ENCODE results near the gene ORM2. TPM values are rescaled to one million over a fixed set of nuclear protein-coding genes. Genes with fewer than 3 reads are reported as not detected.

ORM2 gene
- total RNA-seq, 1 donor from 2014 or later = not detected

DNA sequence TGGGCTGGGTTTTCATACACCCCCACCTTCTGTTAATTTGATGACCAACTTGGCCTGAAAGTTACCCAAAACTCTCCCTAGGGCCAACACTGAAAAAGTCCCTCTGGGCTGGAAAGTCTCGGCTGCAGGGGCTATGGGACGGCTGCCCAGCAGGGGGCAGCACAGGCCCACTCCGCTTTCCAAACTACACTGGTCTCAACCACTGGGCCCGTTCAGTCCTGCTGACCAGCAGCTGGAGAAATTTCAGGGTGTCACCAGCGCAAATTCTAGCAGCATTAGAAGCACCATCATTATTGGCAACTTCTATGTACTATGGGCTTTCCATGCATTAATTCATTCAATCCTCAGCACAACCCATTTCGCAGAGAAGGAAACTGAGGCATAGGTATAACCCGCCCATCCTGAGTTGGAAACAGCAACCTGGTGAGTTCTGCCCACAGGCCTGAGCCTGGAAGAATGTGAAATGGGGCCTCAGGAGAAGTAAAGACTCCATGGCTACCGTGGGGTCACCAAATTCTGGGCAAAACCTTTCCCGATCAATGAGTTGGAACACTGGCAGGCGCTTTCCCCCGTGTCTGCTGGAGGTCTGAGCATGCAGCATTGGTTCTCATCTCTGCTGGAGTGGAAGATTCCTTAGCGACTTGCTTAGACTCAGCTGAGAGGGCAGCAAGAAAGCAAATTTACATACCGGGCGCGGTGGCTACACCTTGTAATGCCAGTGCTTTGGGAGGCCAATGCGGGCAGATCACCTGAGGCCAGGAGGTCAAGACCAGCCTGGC, 9.7 kb downstream of the ORM2 start:
- no peaks in the 10 kb centered on the region for H3K27me3 Mint-ChIP-seq (ENCODE audit: low read depth)
- no peaks in the 10 kb centered on the region for H3K4me1 Mint-ChIP-seq
- H3K9me3 Mint-ChIP-seq = no peaks in the 10 kb centered on the region
- TF ChIP-seq, protein P1, sequence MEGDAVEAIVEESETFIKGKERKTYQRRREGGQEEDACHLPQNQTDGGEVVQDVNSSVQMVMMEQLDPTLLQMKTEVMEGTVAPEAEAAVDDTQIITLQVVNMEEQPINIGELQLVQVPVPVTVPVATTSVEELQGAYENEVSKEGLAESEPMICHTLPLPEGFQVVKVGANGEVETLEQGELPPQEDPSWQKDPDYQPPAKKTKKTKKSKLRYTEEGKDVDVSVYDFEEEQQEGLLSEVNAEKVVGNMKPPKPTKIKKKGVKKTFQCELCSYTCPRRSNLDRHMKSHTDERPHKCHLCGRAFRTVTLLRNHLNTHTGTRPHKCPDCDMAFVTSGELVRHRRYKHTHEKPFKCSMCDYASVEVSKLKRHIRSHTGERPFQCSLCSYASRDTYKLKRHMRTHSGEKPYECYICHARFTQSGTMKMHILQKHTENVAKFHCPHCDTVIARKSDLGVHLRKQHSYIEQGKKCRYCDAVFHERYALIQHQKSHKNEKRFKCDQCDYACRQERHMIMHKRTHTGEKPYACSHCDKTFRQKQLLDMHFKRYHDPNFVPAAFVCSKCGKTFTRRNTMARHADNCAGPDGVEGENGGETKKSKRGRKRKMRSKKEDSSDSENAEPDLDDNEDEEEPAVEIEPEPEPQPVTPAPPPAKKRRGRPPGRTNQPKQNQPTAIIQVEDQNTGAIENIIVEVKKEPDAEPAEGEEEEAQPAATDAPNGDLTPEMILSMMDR (conservative IDR thresholded peaks at IDR 0.05) = peak; percentile 73
- no peak overlapping the region for H3K27ac Mint-ChIP-seq (ENCODE audit: unreplicated experiment)
- peak; percentile 48 for DNase-seq (ENCODE audit: low read depth, low spot score)
- H3K36me3 Mint-ChIP-seq (ENCODE audit: low read depth) = peaks cover 3% of the 10 kb centered on the region
- H3K4me3 Mint-ChIP-seq = no peak overlapping the region

DNA sequence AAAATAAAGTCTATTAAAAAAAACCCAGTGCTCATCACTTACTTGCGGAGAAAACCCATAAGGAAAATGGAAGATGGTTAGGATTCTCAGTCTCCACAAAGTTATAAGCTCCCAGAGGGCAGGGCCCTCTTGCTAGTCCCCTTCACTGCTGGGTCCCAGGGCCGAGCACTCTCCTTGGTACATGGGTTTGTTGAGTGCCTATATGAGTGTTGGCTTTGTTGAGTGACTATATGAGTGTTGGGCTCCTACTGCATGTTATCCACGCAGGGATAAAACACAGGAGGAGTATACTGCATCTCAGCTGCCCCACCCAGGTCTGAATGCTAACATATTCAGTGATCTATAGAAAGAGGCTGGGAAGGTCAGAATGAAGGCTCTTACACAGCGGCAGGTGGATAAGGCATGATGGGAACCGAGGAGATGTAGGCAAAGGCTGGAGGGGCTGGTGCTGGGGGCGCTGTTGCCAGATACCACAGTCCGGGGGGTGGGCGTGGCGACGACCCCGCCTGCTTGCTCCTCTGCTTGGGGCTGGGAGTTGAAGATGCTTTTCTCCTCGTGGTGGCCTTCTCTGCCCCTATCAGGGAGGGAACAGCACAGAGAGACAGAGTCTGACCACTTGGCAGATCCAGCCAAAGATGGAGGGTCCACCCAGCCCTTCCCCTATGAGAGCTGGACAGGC, 11.6 kb downstream of the ORM2 start:
- TF ChIP-seq, protein P1 (conservative IDR thresholded peaks at IDR 0.05) = no peak
- no peaks in the 10 kb centered on the region for H3K36me3 Mint-ChIP-seq (ENCODE audit: low read depth)
- no peak overlapping the region for H3K27ac Mint-ChIP-seq (ENCODE audit: unreplicated experiment)

DNA sequence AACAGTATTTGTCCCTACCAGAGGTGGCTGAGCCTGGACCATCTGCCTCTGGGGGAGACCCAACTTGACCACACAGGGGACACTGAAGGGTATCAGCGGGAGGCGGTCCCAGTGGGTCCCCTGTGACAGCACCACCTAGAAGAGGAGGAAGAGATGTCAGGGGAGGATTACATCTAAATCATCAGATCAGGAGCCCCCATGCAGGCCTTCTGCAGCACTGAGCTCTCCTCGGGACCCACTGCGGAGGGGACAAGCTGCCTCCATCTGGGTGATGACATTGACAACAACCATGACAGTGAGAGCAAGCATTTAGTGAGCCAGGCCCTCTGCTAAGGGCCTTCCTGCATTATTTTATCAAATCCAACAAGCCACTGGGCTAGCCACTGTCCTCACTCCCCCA, 12.3 kb downstream of the ORM2 start:
- no peaks in the 10 kb centered on the region for H3K4me1 Mint-ChIP-seq
- no peaks in the 10 kb centered on the region for H3K27me3 Mint-ChIP-seq (ENCODE audit: low read depth)
- H3K27ac Mint-ChIP-seq (ENCODE audit: unreplicated experiment) = peak overlapping the region; percentile 75
- H3K4me3 Mint-ChIP-seq = no peak overlapping the region
- TF ChIP-seq, protein P1 (conservative IDR thresholded peaks at IDR 0.05) = no peak
- no peaks in the 10 kb centered on the region for H3K36me3 Mint-ChIP-seq (ENCODE audit: low read depth)
- H3K9me3 Mint-ChIP-seq = no peaks in the 10 kb centered on the region
- no peak for DNase-seq (ENCODE audit: low read depth, low spot score)

More for the DNA sequence above, 11.6 kb downstream of the ORM2 start:
- H3K4me1 Mint-ChIP-seq = no peaks in the 10 kb centered on the region
- DNase-seq (ENCODE audit: low read depth, low spot score) = no peak
- no peaks in the 10 kb centered on the region for H3K27me3 Mint-ChIP-seq (ENCODE audit: low read depth)
- H3K4me3 Mint-ChIP-seq = no peak overlapping the region
- no peaks in the 10 kb centered on the region for H3K9me3 Mint-ChIP-seq

DNA sequence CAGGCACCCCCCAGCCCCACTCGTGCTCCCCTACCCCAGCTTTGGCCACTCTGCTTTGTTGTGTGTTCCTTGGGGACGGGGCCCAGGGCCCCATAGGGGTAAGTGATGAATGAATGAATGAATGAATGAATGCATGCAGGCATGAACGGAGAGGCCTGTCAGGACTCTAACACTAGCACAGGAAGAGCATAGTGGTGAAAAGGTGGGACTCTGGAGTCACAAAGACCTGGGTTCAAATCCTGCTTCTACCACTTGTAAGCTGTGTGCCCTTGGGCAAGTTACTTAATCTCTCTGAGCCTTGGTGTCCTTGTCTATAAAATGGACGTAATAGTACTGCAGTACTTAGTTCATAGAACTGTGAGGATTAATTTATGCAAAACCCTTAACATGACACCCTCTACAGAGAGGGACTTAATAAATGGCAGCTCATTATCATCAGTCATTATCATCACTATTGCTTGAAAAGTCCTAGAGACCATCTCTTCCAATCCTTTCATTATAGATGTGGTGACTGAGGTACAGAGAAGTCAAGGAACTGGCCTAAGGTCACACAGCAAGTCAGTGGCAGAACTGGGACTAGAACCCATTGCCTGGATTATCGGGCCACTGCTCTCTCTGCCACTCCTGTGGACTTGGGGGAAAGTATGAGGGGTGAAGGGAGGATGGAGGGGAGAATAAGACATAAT, 13.2 kb downstream of the ORM2 start:
- no peaks in the 10 kb centered on the region for H3K9me3 Mint-ChIP-seq
- no peak for DNase-seq (ENCODE audit: low read depth, low spot score)
- no peaks in the 10 kb centered on the region for H3K27me3 Mint-ChIP-seq (ENCODE audit: low read depth)
- H3K4me3 Mint-ChIP-seq = no peak overlapping the region
- no peaks in the 10 kb centered on the region for H3K36me3 Mint-ChIP-seq (ENCODE audit: low read depth)
- peaks cover under 1% of the 10 kb centered on the region for H3K4me1 Mint-ChIP-seq
- no peak overlapping the region for H3K27ac Mint-ChIP-seq (ENCODE audit: unreplicated experiment)
- TF ChIP-seq, protein P1 (conservative IDR thresholded peaks at IDR 0.05) = no peak

DNA sequence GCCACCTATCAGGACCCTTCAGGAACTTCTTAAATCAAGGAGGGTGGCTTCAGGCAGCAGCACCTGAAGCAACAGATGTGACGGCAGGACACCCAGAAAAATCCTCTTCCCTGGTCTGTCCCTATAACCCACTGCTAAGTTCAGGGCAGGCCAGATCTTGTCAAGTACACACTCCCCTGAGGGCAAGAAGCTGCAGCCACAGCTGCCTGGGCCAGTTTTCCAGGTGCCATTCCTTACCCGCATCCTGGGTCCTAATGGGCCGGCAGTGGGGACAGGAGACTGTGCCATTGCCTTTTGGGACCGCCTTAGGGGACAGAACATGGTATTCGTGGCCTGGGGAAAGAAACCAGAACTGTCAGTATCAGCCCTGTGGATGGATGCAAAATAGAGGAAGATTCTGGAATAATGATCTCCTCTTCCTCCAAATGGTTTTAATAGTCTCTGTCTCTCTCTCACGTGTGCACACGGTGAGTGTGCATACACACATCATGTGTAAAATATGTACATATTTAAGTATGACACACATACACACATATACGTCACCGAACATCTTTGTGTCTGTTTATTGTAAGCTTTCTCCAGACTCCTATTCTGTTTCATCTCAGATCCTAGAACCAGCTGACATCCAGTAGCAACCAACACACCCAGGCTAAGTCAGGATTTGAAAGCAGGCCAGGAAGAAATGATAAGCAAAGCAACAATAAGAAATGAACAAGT, 14.0 kb downstream of the ORM2 start:
- DNase-seq (ENCODE audit: low read depth, low spot score) = no peak
- H3K27me3 Mint-ChIP-seq (ENCODE audit: low read depth) = no peaks in the 10 kb centered on the region
- no peak overlapping the region for H3K27ac Mint-ChIP-seq (ENCODE audit: unreplicated experiment)
- no peaks in the 10 kb centered on the region for H3K36me3 Mint-ChIP-seq (ENCODE audit: low read depth)
- no peaks in the 10 kb centered on the region for H3K9me3 Mint-ChIP-seq
- H3K4me1 Mint-ChIP-seq = peaks cover 8% of the 10 kb centered on the region
- TF ChIP-seq, protein P1 (conservative IDR thresholded peaks at IDR 0.05) = no peak
- no peak overlapping the region for H3K4me3 Mint-ChIP-seq
